GM12874 (cell line): Measurements from ENCODE around the gene NFE2L3.

ENCODE experiments used
- TF ChIP-seq, protein P1 (sequence below): IDR thresholded peaks from 2 replicates; pipeline ENCODE4 v1.5.1; 2011; ENCODE audit warnings: low read depth, mild to moderate bottlenecking, control low read depth, low read length, moderate library complexity; ENCODE audit not compliant: insufficient read depth

The NFE2L3 gene

DNA sequence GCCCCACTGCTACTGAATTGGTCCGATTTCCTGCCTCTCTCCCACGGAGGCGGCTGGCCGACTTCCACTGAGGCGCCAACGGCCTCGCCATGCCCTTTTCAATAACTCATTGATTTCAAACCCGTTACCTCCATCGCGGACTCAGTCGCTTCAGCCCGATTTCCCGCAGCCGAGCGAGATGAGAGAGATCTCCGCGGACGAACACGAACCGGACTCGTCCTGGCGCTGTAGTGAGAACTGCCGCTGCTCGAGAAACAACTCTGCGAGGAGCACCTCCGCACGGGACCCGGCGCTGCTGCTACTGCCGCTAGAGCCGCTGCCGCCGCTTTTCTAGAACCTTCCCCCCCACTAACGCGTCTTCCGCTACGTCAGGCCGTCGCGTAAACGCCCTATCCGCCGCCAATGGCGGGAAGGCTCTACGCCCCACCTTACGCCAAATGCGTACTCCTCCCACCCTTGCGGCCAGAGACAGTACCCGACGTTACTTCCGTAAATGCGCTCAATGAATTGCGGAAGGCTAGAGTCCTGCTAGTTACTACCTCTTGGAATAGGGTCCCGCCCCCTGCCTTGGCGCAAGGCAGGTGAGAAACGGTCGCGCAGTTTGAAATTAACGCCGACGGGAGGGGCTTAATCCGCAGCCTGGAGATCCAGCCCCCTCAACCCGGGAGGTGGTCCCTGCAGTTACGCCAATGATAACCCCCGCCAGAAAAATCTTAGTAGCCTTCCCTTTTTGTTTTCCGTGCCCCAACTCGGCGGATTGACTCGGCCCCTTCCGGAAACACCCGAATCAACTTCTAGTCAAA, 48.6 kb downstream of the NFE2L3 start, which contains the start of gene HNRNPA2B1:
Gene HNRNPA2B1 (minus strand): TSS at position 303 of the 803 bp plus-strand sequence. CDS start 169 bp downstream, at position 134.
- TF ChIP-seq, protein P1, sequence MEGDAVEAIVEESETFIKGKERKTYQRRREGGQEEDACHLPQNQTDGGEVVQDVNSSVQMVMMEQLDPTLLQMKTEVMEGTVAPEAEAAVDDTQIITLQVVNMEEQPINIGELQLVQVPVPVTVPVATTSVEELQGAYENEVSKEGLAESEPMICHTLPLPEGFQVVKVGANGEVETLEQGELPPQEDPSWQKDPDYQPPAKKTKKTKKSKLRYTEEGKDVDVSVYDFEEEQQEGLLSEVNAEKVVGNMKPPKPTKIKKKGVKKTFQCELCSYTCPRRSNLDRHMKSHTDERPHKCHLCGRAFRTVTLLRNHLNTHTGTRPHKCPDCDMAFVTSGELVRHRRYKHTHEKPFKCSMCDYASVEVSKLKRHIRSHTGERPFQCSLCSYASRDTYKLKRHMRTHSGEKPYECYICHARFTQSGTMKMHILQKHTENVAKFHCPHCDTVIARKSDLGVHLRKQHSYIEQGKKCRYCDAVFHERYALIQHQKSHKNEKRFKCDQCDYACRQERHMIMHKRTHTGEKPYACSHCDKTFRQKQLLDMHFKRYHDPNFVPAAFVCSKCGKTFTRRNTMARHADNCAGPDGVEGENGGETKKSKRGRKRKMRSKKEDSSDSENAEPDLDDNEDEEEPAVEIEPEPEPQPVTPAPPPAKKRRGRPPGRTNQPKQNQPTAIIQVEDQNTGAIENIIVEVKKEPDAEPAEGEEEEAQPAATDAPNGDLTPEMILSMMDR = no peak

DNA sequence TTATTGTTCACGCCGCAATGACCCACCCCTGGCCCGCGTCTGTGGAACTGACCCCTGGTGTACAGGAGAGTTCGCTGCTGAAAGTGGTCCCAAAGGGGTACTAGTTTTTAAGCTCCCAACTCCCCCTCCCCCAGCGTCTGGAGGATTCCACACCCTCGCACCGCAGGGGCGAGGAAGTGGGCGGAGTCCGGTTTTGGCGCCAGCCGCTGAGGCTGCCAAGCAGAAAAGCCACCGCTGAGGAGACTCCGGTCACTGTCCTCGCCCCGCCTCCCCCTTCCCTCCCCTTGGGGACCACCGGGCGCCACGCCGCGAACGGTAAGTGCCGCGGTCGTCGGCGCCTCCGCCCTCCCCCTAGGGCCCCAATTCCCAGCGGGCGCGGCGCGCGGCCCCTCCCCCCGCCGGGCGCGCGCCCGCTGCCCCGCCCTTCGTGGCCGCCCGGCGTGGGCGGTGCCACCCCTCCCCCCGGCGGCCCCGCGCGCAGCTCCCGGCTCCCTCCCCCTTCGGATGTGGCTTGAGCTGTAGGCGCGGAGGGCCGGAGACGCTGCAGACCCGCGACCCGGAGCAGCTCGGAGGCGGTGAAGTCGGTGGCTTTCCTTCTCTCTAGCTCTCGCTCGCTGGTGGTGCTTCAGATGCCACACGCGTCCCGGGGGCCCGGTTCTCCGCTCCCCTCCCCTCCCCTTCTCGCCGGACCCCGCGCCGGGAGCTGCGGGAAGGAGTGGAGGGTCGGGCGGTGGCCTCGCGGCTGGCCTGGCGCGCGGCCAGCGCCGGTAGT, 49.4 kb downstream of the NFE2L3 start, which contains the start of gene CBX3:
Gene CBX3 (plus strand): TSS at position 499 of the 772 bp plus-strand sequence. CDS start 1,254 bp downstream, outside the sequence.
- TF ChIP-seq, protein P1 = no peak

DNA sequence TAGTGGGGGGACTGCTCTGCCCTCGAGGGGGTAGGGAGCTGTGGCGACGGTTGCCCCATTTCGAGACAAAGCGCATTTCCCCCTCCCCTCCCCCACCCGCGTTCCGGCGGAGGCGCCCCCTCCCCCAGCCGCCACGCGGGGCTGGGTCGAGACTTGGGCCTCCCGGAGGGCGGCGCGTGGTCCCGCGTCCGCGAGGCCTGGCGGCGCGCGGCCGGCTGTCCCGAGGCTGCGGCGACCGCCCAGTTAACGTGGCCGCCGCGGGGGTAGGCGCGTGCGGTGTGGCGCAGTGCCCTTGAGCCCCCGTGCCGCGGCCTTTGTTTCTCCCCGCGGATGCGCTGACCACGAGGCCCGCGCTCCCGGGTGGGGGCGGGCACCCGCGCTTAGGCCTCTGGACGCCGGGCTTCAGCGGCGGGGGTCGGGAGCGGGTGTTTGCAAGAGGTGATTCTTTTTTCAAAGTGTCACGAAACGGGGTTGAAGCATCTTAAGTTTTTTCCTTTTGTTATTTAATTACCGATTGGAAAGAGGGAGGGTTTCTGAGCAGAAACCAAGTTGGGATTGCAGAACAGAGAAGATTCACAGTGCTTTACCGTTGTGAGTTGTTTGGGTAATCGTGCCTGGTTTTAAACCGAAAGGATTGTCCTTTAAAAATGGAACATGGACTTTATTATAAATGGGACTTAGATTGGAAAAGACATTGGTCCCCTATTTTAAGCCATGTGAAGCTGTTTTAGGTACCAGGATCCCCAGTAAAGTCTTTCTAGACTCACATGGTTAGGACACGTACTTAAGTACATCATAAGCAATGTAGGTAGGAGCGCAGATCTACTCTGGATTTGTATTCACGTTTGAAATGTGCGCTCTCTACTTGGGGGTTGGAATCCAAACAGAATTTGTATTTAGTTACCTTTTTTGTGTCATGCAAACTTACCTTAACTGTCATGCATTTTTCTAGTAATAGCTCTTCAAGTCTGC, 50.3 kb downstream of the NFE2L3 start:
- TF ChIP-seq, protein P1 = no peak

DNA sequence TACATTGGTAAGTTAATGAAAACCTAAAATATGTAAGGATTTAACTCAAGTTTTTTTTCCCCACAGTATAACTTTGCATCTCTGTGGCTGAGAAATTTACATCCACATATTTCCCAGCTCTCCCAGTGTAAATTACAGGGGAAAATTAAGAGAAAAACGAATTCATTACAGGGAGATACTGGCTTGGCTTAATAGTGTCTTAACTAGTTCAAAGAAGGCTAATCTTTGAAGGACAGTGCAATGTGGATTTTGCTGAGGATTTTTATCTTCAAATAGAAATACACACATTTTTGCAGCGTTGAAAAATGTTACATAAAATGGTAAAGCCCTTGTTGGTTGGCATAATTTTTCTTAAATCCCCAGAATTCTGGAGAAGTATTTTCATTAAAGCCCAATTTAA, 51.0 kb downstream of the NFE2L3 start:
- TF ChIP-seq, protein P1 = no peak

GRCh38 chr7:26208040-26208439, 56.0 kb downstream of the NFE2L3 start:
- TF ChIP-seq, protein P1 = no peak

GRCh38 chr7:26212921-26213718, 61.1 kb downstream of the NFE2L3 start:
- TF ChIP-seq, protein P1 = no peak
